CD14-positive monocyte (primary cell): Measurements from ENCODE around the gene RERE. TPM values are rescaled to one million over a fixed set of nuclear protein-coding genes. Genes with fewer than 3 reads are reported as not detected.

Experiments
- DNase-seq, 3 donors: peaks; one replicate each; pipeline ENCODE4 v3.0.0-alpha.2; 2011 to 2022
- H2AFZ ChIP-seq: 2 replicates; pipeline ENCODE4 v1.6.0; 2012; ENCODE audit warnings: mild to moderate bottlenecking, low read depth, low read length, inconsistent platforms; ENCODE audit not compliant: insufficient read depth, poor library complexity, severe bottlenecking
- H3K27ac ChIP-seq, 2 donors: 1 replicate in 1 of 2; 2 replicates in 1 of 2; pipeline ENCODE4 v1.5.1; 2012 to 2013; ENCODE audit warnings: low read length in 2 of 2, control low read depth in 1 of 2, inconsistent platforms in 1 of 2, low read depth in 1 of 2, mild to moderate bottlenecking in 1 of 2
- H3K27me3 ChIP-seq, 2 donors: one replicate each; pipeline versions ENCODE4 v1.6.0 to v1.6.1; 2011 to 2013; ENCODE audit warnings: low read length in 2 of 2; ENCODE audit not compliant: control insufficient read depth in 2 of 2, insufficient read depth in 2 of 2
- H3K36me3 ChIP-seq, 2 donors: replicated peaks in 1 of 2; 1 replicate in 1 of 2; 2 replicates in 1 of 2; pipeline versions ENCODE4 v1.5.1 to v1.6.1; 2012 to 2013; ENCODE audit warnings: low read length in 2 of 2, control low read depth in 1 of 2, inconsistent platforms in 1 of 2, mild to moderate bottlenecking in 1 of 2; ENCODE audit not compliant: insufficient read depth in 2 of 2, control insufficient read depth in 1 of 2
- H3K4me1 ChIP-seq, 2 donors: 1 replicate in 1 of 2; 2 replicates in 1 of 2; pipeline versions ENCODE4 v1.5.1 to v1.6.1; 2012 to 2013; ENCODE audit warnings: low read length in 2 of 2, control low read depth in 1 of 2, inconsistent platforms in 1 of 2, mild to moderate bottlenecking in 1 of 2, moderate library complexity in 1 of 2; ENCODE audit not compliant: insufficient read depth in 2 of 2, control insufficient read depth in 1 of 2
- H3K4me2 ChIP-seq: replicated peaks from 2 replicates; pipeline ENCODE3; 2012; ENCODE audit warnings: low read length, moderate library complexity, mild to moderate bottlenecking; ENCODE audit not compliant: poor library complexity, severe bottlenecking; ENCODE audit errors: extremely low read depth
- H3K4me3 ChIP-seq, 3 experiments: fragments of 200-600 bp in 1 of 3; sonication (generic) in 1 of 3; replicated peaks in 1 of 3; 1 replicate in 2 of 3; 2 replicates in 1 of 3; pipeline ENCODE4 v1.5.1; 2011 to 2013; ENCODE audit warnings: low read length in 3 of 3, mild to moderate bottlenecking in 3 of 3, control low read depth in 2 of 3, low read depth in 2 of 3, inconsistent platforms in 1 of 3, moderate library complexity in 1 of 3
- H3K79me2 ChIP-seq: 2 replicates; pipeline ENCODE4 v1.6.0; 2012; ENCODE audit warnings: mild to moderate bottlenecking, control low read depth, inconsistent platforms, low read length, moderate library complexity; ENCODE audit not compliant: insufficient read depth
- H3K9ac ChIP-seq: 2 replicates; pipeline ENCODE4 v1.6.0; 2017; ENCODE audit warnings: low read length, mild to moderate bottlenecking; ENCODE audit not compliant: insufficient read depth, poor library complexity, severe bottlenecking
- H3K9me3 ChIP-seq, 2 donors: replicated peaks in 1 of 2; 1 replicate in 1 of 2; 2 replicates in 1 of 2; pipeline versions ENCODE4 v1.5.1 to v1.6.1; 2012 to 2013; ENCODE audit warnings: low read length in 2 of 2, control low read depth in 1 of 2; ENCODE audit not compliant: control insufficient read depth in 1 of 2, insufficient read depth in 1 of 2
- H4K20me1 ChIP-seq: 2 replicates; pipeline ENCODE4 v1.6.0; 2012; ENCODE audit warnings: mild to moderate bottlenecking, low read length, control low read depth, moderate library complexity; ENCODE audit not compliant: insufficient read depth
- H3K27ac Mint-ChIP-seq, 7 donors: one replicate each; pipeline ENCODE4 v1.8.0; 2020; ENCODE audit warnings: mild to moderate bottlenecking in 7 of 7, mixed read lengths in 7 of 7, moderate library complexity in 6 of 7, inconsistent platforms in 2 of 7
- H3K27me3 Mint-ChIP-seq, 3 donors: one replicate each; pipeline ENCODE4 v1.8.0; 2021 to 2022; ENCODE audit warnings: low read depth in 3 of 3, mild to moderate bottlenecking in 3 of 3, mixed read lengths in 3 of 3, moderate library complexity in 3 of 3, inconsistent platforms in 1 of 3
- H3K36me3 Mint-ChIP-seq, 2 donors: one replicate each; pipeline ENCODE4 v1.8.0; 2020; ENCODE audit warnings: mixed read lengths in 2 of 2, inconsistent platforms in 1 of 2, mild to moderate bottlenecking in 1 of 2
- H3K4me1 Mint-ChIP-seq: one replicate; pipeline ENCODE4 v1.8.0; 2020; ENCODE audit warnings: mild to moderate bottlenecking, mixed read lengths
- H3K4me3 Mint-ChIP-seq, 2 donors: one replicate each; pipeline ENCODE4 v1.8.0; 2020; ENCODE audit warnings: mild to moderate bottlenecking in 2 of 2, mixed read lengths in 2 of 2, moderate library complexity in 1 of 2
- H3K9me3 Mint-ChIP-seq, 7 donors: one replicate each; pipeline ENCODE4 v1.8.0; 2020 to 2022; ENCODE audit warnings: mixed read lengths in 7 of 7, mild to moderate bottlenecking in 6 of 7, moderate library complexity in 6 of 7, inconsistent platforms in 2 of 7
- WGBS: methylation state at CpG from one replicate; pipeline ENCODE4 v1.1.5; 2013; ENCODE audit warnings: missing lambda C conversion rate; ENCODE audit not compliant: insufficient coverage; 5-methylcytosine and 5-hydroxymethylcytosine counted together
- intact Hi-C, 2 donors: fragments of 100-400 bp; cut with micrococcal nuclease; formaldehyde crosslinking; loops; one replicate each; pipeline versions ENCODE4 v1.15.0 to v1.15.1; 2023
- polyA plus RNA-seq, 3 donors: library from polyadenylated mRNA; depleted of rRNA in 1 of 3; unstranded in 2 of 3; stranded (reverse) in 1 of 3; fragments of 300-500 nt in 2 of 3; fragments of >200 nt in 1 of 3; fragmentation: Illumina TruSeq in 2 of 3; gene quantifications; 1 replicate in 2 of 3; 2 replicates in 1 of 3; pipeline ENCODE4 v1.2.3, GENCODE V29; 2012 to 2021
- TF ChIP-seq, protein P1 (sequence below): fragments of 200-600 bp; IDR thresholded peaks from one replicate; pipeline ENCODE4 v1.8.0; 2022; ENCODE audit warnings: antibody characterized with exemption, mild to moderate bottlenecking

RERE gene
- polyA plus RNA-seq, 3 donors = 1.2 to 19.4 (median 3.8) TPM

DNA sequence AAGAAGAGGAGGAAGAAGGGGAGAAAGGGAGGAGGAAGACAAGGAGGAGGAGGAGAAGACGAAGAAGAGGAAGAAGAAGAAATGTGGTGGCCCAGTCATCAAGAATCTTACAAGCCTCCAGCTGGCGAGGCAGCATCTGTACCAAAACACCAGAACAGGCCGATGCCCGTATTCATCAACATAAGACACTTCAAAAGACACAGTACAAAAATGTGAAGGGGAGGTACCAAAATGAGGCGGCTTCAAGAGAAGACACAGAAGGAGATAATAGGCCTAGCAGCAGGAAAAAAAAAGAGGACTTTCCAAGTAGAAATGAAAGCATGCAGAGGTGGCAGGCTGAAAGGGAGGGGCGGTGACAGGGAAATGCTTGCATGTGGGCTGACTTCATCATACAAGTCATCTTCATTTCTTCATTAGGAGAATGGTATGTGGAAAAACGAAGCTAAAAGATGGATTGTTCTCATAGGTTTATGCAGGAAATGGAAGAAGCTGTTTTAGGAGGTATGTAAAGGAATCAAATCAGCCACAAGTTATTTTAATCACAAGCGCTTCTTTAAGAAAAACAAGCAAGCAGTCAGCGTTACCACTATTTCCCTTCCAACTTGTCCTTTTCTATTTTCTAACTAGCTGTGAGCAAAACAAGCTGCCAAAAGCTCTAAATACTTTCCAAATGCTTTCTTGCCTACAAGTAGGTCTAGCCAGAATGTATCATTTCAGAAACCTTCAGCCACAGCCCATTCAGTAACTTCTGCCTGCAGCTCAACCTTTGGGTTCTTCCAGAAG is 307.2 kb downstream of the RERE start:
- no peak overlapping the region for H3K4me3 ChIP-seq
- H3K4me1 Mint-ChIP-seq = peaks cover 22% of the 10 kb centered on the region
- peak overlapping the region; percentile 77 to 92 (median 88) for H3K27ac Mint-ChIP-seq
- H2AFZ ChIP-seq = no peak overlapping the region
- H4K20me1 ChIP-seq = no peaks in the 10 kb centered on the region
- WGBS = 49% methylated on average over 2 of the region's 9 CpGs
- H3K9me3 ChIP-seq = no peaks in the 10 kb centered on the region
- peak overlapping the region; percentile 41 for H3K4me2 ChIP-seq
- H3K27me3 ChIP-seq = no peaks in the 10 kb centered on the region
- H3K4me3 Mint-ChIP-seq = peak overlapping the region; percentile 47 to 72
- H3K9me3 Mint-ChIP-seq = peaks cover 0 to 2% (median 0%) of the 10 kb centered on the region in 7 donors
- peaks cover 15 to 19% of the 10 kb centered on the region in 2 donors for H3K4me1 ChIP-seq
- peaks cover 0 to 2% (median 0%) of the 10 kb centered on the region in 3 donors for H3K27me3 Mint-ChIP-seq
- TF ChIP-seq, protein P1, sequence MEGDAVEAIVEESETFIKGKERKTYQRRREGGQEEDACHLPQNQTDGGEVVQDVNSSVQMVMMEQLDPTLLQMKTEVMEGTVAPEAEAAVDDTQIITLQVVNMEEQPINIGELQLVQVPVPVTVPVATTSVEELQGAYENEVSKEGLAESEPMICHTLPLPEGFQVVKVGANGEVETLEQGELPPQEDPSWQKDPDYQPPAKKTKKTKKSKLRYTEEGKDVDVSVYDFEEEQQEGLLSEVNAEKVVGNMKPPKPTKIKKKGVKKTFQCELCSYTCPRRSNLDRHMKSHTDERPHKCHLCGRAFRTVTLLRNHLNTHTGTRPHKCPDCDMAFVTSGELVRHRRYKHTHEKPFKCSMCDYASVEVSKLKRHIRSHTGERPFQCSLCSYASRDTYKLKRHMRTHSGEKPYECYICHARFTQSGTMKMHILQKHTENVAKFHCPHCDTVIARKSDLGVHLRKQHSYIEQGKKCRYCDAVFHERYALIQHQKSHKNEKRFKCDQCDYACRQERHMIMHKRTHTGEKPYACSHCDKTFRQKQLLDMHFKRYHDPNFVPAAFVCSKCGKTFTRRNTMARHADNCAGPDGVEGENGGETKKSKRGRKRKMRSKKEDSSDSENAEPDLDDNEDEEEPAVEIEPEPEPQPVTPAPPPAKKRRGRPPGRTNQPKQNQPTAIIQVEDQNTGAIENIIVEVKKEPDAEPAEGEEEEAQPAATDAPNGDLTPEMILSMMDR = no peak
- peaks cover 11% of the 10 kb centered on the region for H3K79me2 ChIP-seq
- DNase-seq = peak in 1 of 3 donors; percentile 34
- intact Hi-C loops = no loop called here
- peaks cover 6 to 11% of the 10 kb centered on the region in 2 donors for H3K36me3 ChIP-seq
- H3K9ac ChIP-seq = peak overlapping the region; percentile 32
- peak overlapping the region in 1 of 2 donors; percentile 67 for H3K27ac ChIP-seq
- H3K36me3 Mint-ChIP-seq = peaks cover 22 to 33% of the 10 kb centered on the region in 2 donors

DNA sequence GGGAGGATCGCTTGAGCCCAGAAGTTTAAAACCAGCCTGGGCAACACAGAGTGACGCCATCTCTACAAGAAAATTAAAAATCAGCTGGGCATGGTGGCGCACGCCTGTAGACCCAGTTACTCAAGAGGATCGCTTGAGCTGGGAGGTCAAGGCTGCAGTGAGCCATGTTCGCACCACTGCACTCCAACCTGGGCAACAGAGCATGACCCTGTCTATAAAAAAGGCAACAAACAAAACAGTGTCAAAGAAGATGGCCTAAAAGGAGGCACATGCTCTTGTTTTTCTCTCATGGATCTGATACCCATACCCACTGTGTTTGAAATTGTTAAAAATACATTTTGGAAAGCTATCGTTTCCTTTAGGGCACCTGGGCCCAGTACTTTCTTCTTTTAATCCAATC is 307.9 kb downstream of the RERE start:
- H3K27me3 Mint-ChIP-seq = peaks cover 0 to 2% (median 0%) of the 10 kb centered on the region in 3 donors
- H3K4me2 ChIP-seq = peak overlapping the region; percentile 41
- peak overlapping the region; percentile 32 for H3K9ac ChIP-seq
- H4K20me1 ChIP-seq = no peaks in the 10 kb centered on the region
- peaks cover 5% of the 10 kb centered on the region for H3K79me2 ChIP-seq
- H3K27me3 ChIP-seq = no peaks in the 10 kb centered on the region
- no peak for DNase-seq
- no peak overlapping the region for H2AFZ ChIP-seq
- TF ChIP-seq, protein P1 = no peak
- peak overlapping the region; percentile 77 to 92 (median 88) for H3K27ac Mint-ChIP-seq
- no peak overlapping the region for H3K4me3 ChIP-seq
- peaks cover 22% of the 10 kb centered on the region for H3K4me1 Mint-ChIP-seq
- H3K36me3 Mint-ChIP-seq = peaks cover 28 to 36% of the 10 kb centered on the region in 2 donors
- peak overlapping the region in 1 of 2 donors; percentile 67 for H3K27ac ChIP-seq
- peaks cover 0 to 2% (median 0%) of the 10 kb centered on the region in 7 donors for H3K9me3 Mint-ChIP-seq
- intact Hi-C loops = no loop called here
- no peaks in the 10 kb centered on the region for H3K9me3 ChIP-seq
- H3K36me3 ChIP-seq = peaks cover 6 to 11% of the 10 kb centered on the region in 2 donors
- 100% methylated on average over 6 of the region's 7 CpGs for WGBS
- peak overlapping the region in 1 of 2 donors; percentile 47 for H3K4me3 Mint-ChIP-seq
- H3K4me1 ChIP-seq = peaks cover 15 to 19% of the 10 kb centered on the region in 2 donors
